ENCODE results near the gene TIMM13.

The TIMM13 gene

DNA sequence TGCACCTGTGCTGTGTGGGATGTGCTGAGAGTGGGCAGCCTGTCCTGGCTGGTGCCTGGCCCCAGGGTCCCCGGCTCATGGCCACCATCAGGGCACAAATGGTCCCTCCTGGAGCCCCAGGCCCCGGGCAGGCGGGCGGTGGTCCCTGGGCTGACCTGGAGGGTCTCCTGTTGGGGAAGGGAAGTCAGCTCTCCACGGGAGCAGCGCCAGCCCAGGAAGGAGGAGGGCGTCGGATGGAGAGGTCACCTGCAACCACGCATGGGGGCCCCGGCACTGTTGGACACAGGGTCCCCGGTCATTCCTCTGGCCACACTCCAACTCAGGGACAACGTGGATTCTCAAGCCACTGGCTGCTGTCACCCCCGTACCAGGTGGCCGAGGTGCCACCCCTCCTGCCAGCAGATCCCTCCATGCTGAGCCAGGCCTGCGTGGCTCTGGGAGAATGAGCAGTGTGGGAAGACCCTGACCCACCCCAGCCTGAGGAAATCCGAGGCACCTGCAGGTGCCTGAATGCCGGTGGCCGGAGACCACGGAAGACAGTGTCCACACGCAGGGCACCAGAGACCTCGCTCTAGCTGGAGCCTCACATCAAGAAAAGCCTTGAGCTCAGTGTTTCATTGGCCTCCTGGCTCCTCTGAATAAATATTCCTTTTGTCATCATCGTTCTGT, 15.9 kb upstream of the TIMM13 start:
- peaks cover 86% of the 10 kb centered on the region for H3K79me2 ChIP-seq (ENCODE audit: control insufficient read depth, low read length)
- no peak overlapping the region for H3K4me2 ChIP-seq (ENCODE audit: low read length)
- H4K20me1 ChIP-seq (ENCODE audit: control insufficient read depth, insufficient read depth, low read depth, low read length): peaks cover 11% of the 10 kb centered on the region; the same call in 1 of the 2 replicates
- H3K9me2 ChIP-seq (replicated peaks; ENCODE audit: control insufficient read depth, low read length): no peaks in the 10 kb centered on the region
- peaks cover 23% of the 10 kb centered on the region for H3K4me1 ChIP-seq (ENCODE audit: control insufficient read depth, low read length)
- no peaks in the 10 kb centered on the region for H3F3A ChIP-seq (ENCODE audit: control insufficient read depth, insufficient read depth)
- H3K27ac ChIP-seq (ENCODE audit: low read depth, low read length): no peak overlapping the region
- no peaks in the 10 kb centered on the region for H3K9me3 ChIP-seq (ENCODE audit: control insufficient read depth, insufficient read depth, low read length)
- no peak for TF ChIP-seq EZH2phosphoT487 (IDR thresholded peaks at IDR 0.05; ENCODE audit: borderline replicate concordance, low read length)
- TF ChIP-seq, protein P1, sequence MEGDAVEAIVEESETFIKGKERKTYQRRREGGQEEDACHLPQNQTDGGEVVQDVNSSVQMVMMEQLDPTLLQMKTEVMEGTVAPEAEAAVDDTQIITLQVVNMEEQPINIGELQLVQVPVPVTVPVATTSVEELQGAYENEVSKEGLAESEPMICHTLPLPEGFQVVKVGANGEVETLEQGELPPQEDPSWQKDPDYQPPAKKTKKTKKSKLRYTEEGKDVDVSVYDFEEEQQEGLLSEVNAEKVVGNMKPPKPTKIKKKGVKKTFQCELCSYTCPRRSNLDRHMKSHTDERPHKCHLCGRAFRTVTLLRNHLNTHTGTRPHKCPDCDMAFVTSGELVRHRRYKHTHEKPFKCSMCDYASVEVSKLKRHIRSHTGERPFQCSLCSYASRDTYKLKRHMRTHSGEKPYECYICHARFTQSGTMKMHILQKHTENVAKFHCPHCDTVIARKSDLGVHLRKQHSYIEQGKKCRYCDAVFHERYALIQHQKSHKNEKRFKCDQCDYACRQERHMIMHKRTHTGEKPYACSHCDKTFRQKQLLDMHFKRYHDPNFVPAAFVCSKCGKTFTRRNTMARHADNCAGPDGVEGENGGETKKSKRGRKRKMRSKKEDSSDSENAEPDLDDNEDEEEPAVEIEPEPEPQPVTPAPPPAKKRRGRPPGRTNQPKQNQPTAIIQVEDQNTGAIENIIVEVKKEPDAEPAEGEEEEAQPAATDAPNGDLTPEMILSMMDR (IDR thresholded peaks at IDR 0.05; ENCODE audit: low read depth, low read length, poor library complexity, severe bottlenecking): no peak
- H3K4me3 ChIP-seq (ENCODE audit: low read length): no peak overlapping the region
- H3K36me3 ChIP-seq (ENCODE audit: control insufficient read depth, low read length): peaks cover 65% of the 10 kb centered on the region
- no peaks in the 10 kb centered on the region for H3K27me3 ChIP-seq (ENCODE audit: control insufficient read depth, low read length)

DNA sequence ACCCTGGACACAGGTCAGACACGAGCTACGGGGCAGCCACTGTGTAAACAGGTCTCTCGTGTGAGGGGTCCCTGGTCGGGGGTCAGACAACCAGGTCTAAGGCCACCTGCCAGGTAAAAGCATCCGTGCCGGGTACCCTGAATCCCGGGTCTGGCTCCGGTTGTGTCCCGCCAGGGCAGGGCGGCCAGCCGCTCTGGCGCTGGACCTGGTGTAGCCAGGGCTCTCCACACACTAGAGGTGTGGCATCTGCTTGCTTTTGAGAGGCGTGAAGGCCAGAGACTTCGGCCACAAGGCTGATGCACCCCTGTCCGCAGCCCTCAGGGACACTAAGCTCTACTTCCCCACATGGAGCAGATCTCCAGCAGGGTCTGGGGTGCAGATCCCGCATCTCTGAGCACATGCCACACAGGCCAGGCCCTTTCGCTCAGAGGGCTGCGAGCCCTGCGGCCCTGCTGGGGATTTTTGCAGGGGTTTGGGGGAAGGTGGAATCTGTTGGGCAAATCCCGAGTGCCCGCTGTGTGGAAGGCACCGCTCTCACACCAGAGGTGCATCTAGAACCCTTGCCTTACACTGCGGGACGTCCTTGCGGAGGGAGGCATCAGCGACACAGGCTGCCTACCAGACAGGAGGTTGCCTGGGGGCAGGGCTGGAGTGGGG, 13.8 kb upstream of the TIMM13 start:
- no peaks in the 10 kb centered on the region for H3F3A ChIP-seq (ENCODE audit: control insufficient read depth, insufficient read depth)
- no peak overlapping the region for H3K27ac ChIP-seq (ENCODE audit: low read depth, low read length)
- H4K20me1 ChIP-seq (ENCODE audit: control insufficient read depth, insufficient read depth, low read depth, low read length): peaks cover 11% of the 10 kb centered on the region; the same call in 1 of the 2 replicates
- peaks cover 68% of the 10 kb centered on the region for H3K79me2 ChIP-seq (ENCODE audit: control insufficient read depth, low read length)
- TF ChIP-seq, protein P1 (IDR thresholded peaks at IDR 0.05; ENCODE audit: low read depth, low read length, poor library complexity, severe bottlenecking): no peak
- no peak for TF ChIP-seq EZH2phosphoT487 (IDR thresholded peaks at IDR 0.05; ENCODE audit: borderline replicate concordance, low read length)
- H3K4me2 ChIP-seq (ENCODE audit: low read length): no peak overlapping the region
- peaks cover 74% of the 10 kb centered on the region for H3K36me3 ChIP-seq (ENCODE audit: control insufficient read depth, low read length)
- no peak overlapping the region for H3K4me3 ChIP-seq (ENCODE audit: low read length)
- H3K27me3 ChIP-seq (ENCODE audit: control insufficient read depth, low read length): no peaks in the 10 kb centered on the region
- no peaks in the 10 kb centered on the region for H3K9me3 ChIP-seq (ENCODE audit: control insufficient read depth, insufficient read depth, low read length)
- no peaks in the 10 kb centered on the region for H3K9me2 ChIP-seq (replicated peaks; ENCODE audit: control insufficient read depth, low read length)
- peaks cover 4% of the 10 kb centered on the region for H3K4me1 ChIP-seq (ENCODE audit: control insufficient read depth, low read length)

DNA sequence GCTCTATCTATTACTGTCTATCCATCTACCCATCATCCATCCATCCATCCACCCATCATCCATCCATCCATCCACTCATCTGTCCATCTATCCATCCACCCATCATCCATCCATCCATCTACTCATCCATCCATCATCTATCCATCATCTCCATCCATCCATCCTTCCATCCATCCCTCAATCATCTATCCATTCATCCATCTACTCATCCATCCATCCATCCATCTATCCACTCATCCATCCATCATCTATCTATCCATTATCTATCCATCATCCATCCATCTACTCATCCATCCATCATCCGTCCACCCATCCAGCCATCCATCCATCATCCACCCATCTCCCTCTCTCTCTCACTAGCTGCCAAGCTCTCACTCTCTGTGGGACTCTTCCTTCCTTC, 13.1 kb upstream of the TIMM13 start:
- Histone ChIP-seq H3K27me3 (ENCODE audit: control insufficient read depth, low read length) (no peaks in the 10 kb centered on the region), H3K79me2 (ENCODE audit: control insufficient read depth, low read length) (peaks cover 62% of the 10 kb centered on the region), H3K4me3 (ENCODE audit: low read length) (no peak overlapping the region), H3K9me2 (replicated peaks; ENCODE audit: control insufficient read depth, low read length) (no peaks in the 10 kb centered on the region), H3K27ac (ENCODE audit: low read depth, low read length) (no peak overlapping the region), H3K36me3 (ENCODE audit: control insufficient read depth, low read length) (peaks cover 75% of the 10 kb centered on the region), H3F3A (ENCODE audit: control insufficient read depth, insufficient read depth) (no peaks in the 10 kb centered on the region), H3K4me1 (ENCODE audit: control insufficient read depth, low read length) (no peaks in the 10 kb centered on the region), H3K9me3 (ENCODE audit: control insufficient read depth, insufficient read depth, low read length) (no peaks in the 10 kb centered on the region), H4K20me1 (ENCODE audit: control insufficient read depth, insufficient read depth, low read depth, low read length) (peaks cover 11% of the 10 kb centered on the region; the same call in 1 of the 2 replicates), H3K4me2 (ENCODE audit: low read length) (no peak overlapping the region)
- TF ChIP-seq, protein P1 (IDR thresholded peaks at IDR 0.05; ENCODE audit: low read depth, low read length, poor library complexity, severe bottlenecking): no peak

All from DOHH2 (cell line).